Measurements from ENCODE around the gene LAMA3. TPM values are rescaled to one million over a fixed set of nuclear protein-coding genes. Genes with fewer than 3 reads are reported as not detected.

LAMA3 gene
- total RNA-seq, 1 donor from 2014 or later, result 106 TPM

DNA sequence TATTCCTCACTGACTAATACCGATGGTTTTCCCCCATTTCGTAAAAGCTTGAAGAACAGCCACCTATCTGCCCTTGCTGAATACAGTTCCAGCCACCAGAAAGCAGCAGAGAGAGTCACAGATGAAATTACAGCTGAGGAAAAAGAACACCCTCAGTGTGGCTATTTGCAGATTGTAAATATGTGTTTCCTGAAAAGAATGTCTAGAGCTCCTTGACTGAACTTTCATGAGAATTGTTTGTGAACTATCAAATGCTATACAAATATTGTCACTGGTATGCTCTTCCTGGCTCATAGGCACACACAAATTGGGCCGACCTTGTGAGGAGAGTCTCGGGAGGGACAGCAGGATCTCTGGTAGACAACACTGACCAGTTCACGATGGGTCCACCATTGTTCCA lies 267.2 kb downstream of the LAMA3 start:
- Histone ChIP-seq H3K4me3 (no peak overlapping the region), H3K9me3 (no peaks in the 10 kb centered on the region), H3K4me1 (no peaks in the 10 kb centered on the region), H3K36me3 (peaks cover 2 to 3% of the 10 kb centered on the region in 2 donors), H3K27me3 (no peaks in the 10 kb centered on the region), H3K27ac (no peak overlapping the region)
- intact Hi-C loops (cut with DNase I), result no loop called here
- DNase-seq (ENCODE audit: extremely low spot score in 2 of 2), result no peak
- no peak for TF ChIP-seq POLR2A (IDR thresholded peaks at IDR 0.05)
- no peak for TF ChIP-seq POLR2AphosphoS5 (IDR thresholded peaks at IDR 0.05; ENCODE audit: insufficient read depth in 1 of 2, low read depth in 1 of 2)
- no peak for TF ChIP-seq CTCF (IDR thresholded peaks at IDR 0.05)

DNA sequence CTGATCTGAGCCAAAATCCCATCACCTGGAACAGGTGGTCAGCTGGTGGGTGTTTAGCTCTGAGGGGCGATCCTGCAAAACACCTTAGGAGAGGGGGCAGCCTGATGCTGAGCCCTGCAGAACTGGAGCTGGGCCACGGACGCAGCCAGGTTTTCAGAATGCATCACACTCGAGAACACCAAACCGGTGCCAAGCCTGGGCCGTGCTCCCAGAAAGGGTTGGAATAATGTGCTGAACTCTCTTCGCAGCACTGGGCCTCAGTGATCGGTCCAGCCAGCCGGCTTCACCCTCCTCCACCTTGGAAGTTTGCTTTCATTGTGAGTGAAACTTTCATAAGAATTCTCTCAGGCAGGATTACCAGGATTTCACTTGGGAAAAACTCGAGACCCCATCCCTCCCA lies 268.8 kb downstream of the LAMA3 start:
- H3K27ac ChIP-seq, result no peak overlapping the region

GRCh38 chr18:23963443-23964165 lies 274.4 kb downstream of the LAMA3 start:
- TF ChIP-seq POLR2AphosphoS5 (IDR thresholded peaks at IDR 0.05; ENCODE audit: insufficient read depth in 1 of 2, low read depth in 1 of 2), result no peak
- TF ChIP-seq POLR2A (IDR thresholded peaks at IDR 0.05), result no peak
- TF ChIP-seq CTCF (IDR thresholded peaks at IDR 0.05), result no peak
- no peak overlapping the region for H3K27ac ChIP-seq
- H3K27me3 ChIP-seq, result no peaks in the 10 kb centered on the region
- intact Hi-C loops (cut with DNase I), result no loop called here
- no peaks in the 10 kb centered on the region for H3K36me3 ChIP-seq
- DNase-seq (ENCODE audit: extremely low spot score in 2 of 2), result no peak
- peaks cover 13% of the 10 kb centered on the region for H3K4me1 ChIP-seq
- H3K4me3 ChIP-seq, result no peak overlapping the region
- no peaks in the 10 kb centered on the region for H3K9me3 ChIP-seq

More for the DNA sequence above, 268.8 kb downstream of the LAMA3 start:
- intact Hi-C loops (cut with DNase I), result no loop called here
- TF ChIP-seq CTCF (IDR thresholded peaks at IDR 0.05) (no peak), POLR2AphosphoS5 (IDR thresholded peaks at IDR 0.05; ENCODE audit: insufficient read depth in 1 of 2, low read depth in 1 of 2) (no peak), POLR2A (IDR thresholded peaks at IDR 0.05) (no peak)
- H3K9me3 ChIP-seq, result no peaks in the 10 kb centered on the region
- no peaks in the 10 kb centered on the region for H3K4me1 ChIP-seq
- no peak for DNase-seq (ENCODE audit: extremely low spot score in 2 of 2)
- no peak overlapping the region for H3K4me3 ChIP-seq
- no peaks in the 10 kb centered on the region for H3K27me3 ChIP-seq
- H3K36me3 ChIP-seq, result peaks cover 0 to 3% of the 10 kb centered on the region in 2 donors

DNA sequence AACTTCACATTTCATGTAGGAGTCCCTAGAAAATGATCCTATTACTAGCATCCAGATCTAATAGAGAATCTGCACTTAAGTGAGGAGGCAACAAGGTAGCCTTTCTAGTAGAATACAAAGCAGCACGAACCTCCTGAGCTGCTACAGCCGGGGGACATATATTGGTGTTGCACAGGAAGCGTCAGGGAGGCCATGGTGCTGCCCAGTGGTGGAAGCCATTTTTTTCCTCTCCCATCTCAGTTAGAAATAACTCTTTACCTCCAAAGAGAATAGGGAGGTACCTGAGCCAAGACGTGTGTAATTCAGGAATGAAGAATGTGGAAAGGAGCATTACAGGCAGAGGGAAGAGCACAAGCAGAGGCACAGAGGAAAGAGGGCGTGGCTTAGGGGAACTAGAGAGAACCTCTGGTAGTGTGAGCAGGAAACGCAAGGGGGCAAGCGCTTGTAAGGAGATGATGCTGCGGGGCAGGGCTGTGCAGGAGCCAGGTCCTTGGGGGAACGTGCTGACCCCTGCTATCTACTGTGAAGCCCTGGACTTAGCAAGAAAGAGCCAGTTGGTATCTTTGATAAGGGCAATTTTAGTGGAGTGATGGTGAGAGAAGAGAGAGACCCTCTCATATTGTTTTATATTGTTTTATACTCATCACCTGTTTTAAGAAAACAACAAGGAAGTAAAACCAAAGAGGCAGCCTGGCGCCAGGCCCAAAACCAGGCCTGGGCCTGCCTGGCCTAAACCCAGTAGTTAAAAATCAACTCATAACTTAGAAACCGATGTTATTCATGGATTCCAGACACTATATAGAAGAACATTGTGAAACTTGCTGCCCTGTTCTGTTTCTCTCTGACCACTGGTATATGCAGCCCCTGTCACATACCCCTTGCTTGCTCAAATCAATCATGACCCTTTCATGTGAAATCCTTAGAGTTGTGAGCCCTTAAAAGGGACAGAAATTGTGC lies 275.3 kb downstream of the LAMA3 start:
- Histone ChIP-seq H3K36me3 (no peaks in the 10 kb centered on the region), H3K4me3 (no peak overlapping the region), H3K4me1 (peaks cover 13% of the 10 kb centered on the region), H3K27ac (no peak overlapping the region), H3K27me3 (no peaks in the 10 kb centered on the region), H3K9me3 (no peaks in the 10 kb centered on the region)
- no peak for DNase-seq (ENCODE audit: extremely low spot score in 2 of 2)
- intact Hi-C loops (cut with DNase I), result no loop called here
- TF ChIP-seq POLR2A (IDR thresholded peaks at IDR 0.05), result no peak
- TF ChIP-seq CTCF (IDR thresholded peaks at IDR 0.05), result no peak
- no peak for TF ChIP-seq POLR2AphosphoS5 (IDR thresholded peaks at IDR 0.05; ENCODE audit: insufficient read depth in 1 of 2, low read depth in 1 of 2)
